Placental epithelial cell (primary cell): ENCODE results near the gene RTL5. TPM values are rescaled to one million over a fixed set of nuclear protein-coding genes. Genes with fewer than 3 reads are reported as not detected.

Experiments used
- total RNA-seq: library from RNA; depleted of rRNA; stranded (reverse); fragments of >200 nt; gene quantifications from 2 replicates; pipeline ENCODE4 v1.2.3, GENCODE V29; 2012

The RTL5 gene
- 0.33 and 0.79 TPM in 2 replicates for total RNA-seq

GRCh38 chrX:72131317-72132294, at the start of gene RTL5:
Gene RTL5, minus strand, starts transcription at chrX:72131915.

Other genes with a start within 250 kb of the RTL5 start
- 0.39 TPM in 1 of 2 replicates, not detected in the other for gene NHSL2, start 221.1 kb downstream of the RTL5 start, total RNA-seq
- gene PIN4, start 49.8 kb upstream of the RTL5 start, total RNA-seq: 3.6 and 11.4 TPM in 2 replicates
- gene ERCC6L, start 107.1 kb upstream of the RTL5 start, total RNA-seq: 1.1 and 1.6 TPM in 2 replicates
- gene RPS4X, start 145.3 kb upstream of the RTL5 start, total RNA-seq: 604 and 1,100 TPM in 2 replicates
- gene CITED1, start 174.0 kb upstream of the RTL5 start, total RNA-seq: not detected in 2 replicates